Heart left ventricle (tissue), 13 donors: ENCODE measurements around the gene KRT9.

Experiments
- CTCF ChIP-seq, 12 donors: fragments of 200-600 bp; sonication (generic) in 4 of 12; IDR thresholded peaks; one replicate each; pipeline versions ENCODE4 v1.5.0 to v1.8.0; 2018 to 2022; ENCODE audit warnings: antibody characterized with exemption in 12 of 12, mild to moderate bottlenecking in 5 of 12
- POLR2A ChIP-seq, 2 donors: fragments of 450-650 bp; IDR thresholded peaks; one replicate each; pipeline ENCODE4 v1.6.1; 2017; ENCODE audit warnings: antibody characterized with exemption in 2 of 2, mild to moderate bottlenecking in 2 of 2, moderate library complexity in 2 of 2
- donor health status: ischemic (EF 13 %, LVEDD 7.1; RV severe dilation, severe dysfunction).
- donor health status: DM: no; HTN: yes; CAD: no.
- donor health status: DM: no; HTN: no; CAD: no.
- donor health status: ischemic (EF 25% LVEDD 6.9; RV normal size, moderate dysfunction).
- donor health status: ischemic (EF 25% LVEDD 5.7; RV mildly dilated, moderate dysfunction).
- donor health status: ischemic (EF 35%, LVEDD 5.7; RV mildly dilated, moderate dysfunction).
- donor health status: nonischemic (EF 11% LVEDD 7.7; RV severe dilation, severe dysfunction).
- donor health status: DM: yes; HTN: yes; CAD: no.
- donor health status: PGD.
- donor health status: ischemic (EF 29% LVEDD 5.4; RV normal size, mild dysfunction).
- donor health status: nonischemic (EF 23%, LVEDD 6.1; RV moderate dilation, normal function).

- TF ChIP-seq POLR2A (IDR thresholded peaks at IDR 0.05) (no peak), CTCF (IDR thresholded peaks at IDR 0.05) (no peak)
These were observed 21.6 kb upstream of the KRT9 start for GRCh38 chr17:41593306-41593981.
